ENCODE data around the gene OTUD5. TPM values are rescaled to one million over a fixed set of nuclear protein-coding genes. Genes with fewer than 3 reads are reported as not detected.

The OTUD5 gene
- total RNA-seq, 1 experiment from 2014 or later: 41.4 TPM

- no peak overlapping the region for H3K27ac ChIP-seq (ENCODE audit: low read length)
- intact Hi-C loops (cut with micrococcal nuclease): loop anchor here (5.0 kb wide), 1 partner anchor 111 kb away; the partner anchor contains the start of gene HDAC6
- H3K79me2 ChIP-seq (ENCODE audit: low read length): peaks cover 56% of the 10 kb centered on the region
These were observed 43.6 kb downstream of the OTUD5 start for GRCh38 chrX:48913605-48914366.

GRCh38 chrX:48911412-48912182 lies 45.8 kb downstream of the OTUD5 start, which contains the start of gene SLC35A2:
Gene SLC35A2 (minus strand): TSS chrX:48911646. CDS start chrX:48911636, 10 bp downstream.
- Histone ChIP-seq H3K27me3 (ENCODE audit: low read length) (no peaks in the 10 kb centered on the region), H3K4me1 (ENCODE audit: insufficient read depth, low read length) (peaks cover 16% of the 10 kb centered on the region), H3K79me2 (ENCODE audit: low read length) (peaks cover 46% of the 10 kb centered on the region), H3K27ac (ENCODE audit: low read length) (peak within 1 kb of the TSS; percentile 91), H4K20me1 (ENCODE audit: low read length) (no peaks in the 10 kb centered on the region), H3K4me3 (ENCODE audit: low read length) (peak within 1 kb of the TSS; percentile 85), H3K36me3 (ENCODE audit: low read depth, low read length) (peaks cover 11% of the 10 kb centered on the region; the same call in 1 of the 2 replicates), H3K4me2 (ENCODE audit: low read length) (peak within 1 kb of the TSS; percentile 95), H3K9me2 (replicated peaks; ENCODE audit: low read length) (no peaks in the 10 kb centered on the region), H3K9ac (ENCODE audit: low read length) (peak within 1 kb of the TSS; percentile 94), H2AFZ (ENCODE audit: low read length) (peak within 1 kb of the TSS; percentile 93), H3F3A (ENCODE audit: low read length, unreplicated experiment) (no peaks in the 10 kb centered on the region), H3K9me3 (ENCODE audit: low read length) (no peaks in the 10 kb centered on the region)
- no TSS peak for BruUV-seq (replicated peaks)
- ATAC-seq (peak; percentile 93), DNase-seq (peak; percentile 84)
- ChIA-PET CTCF (no interaction called here), POLR2A (ENCODE audit: unreplicated experiment) (interaction anchor here (0.7 to 1.2 kb wide), 3 partner anchors 14 to 235 kb away, joined by 3 to 8 read pairs (median 5); partner anchors contain the start of genes PQBP1 and TIMM17B)
- intact Hi-C loops (cut with micrococcal nuclease): loop anchor here (2.0 to 5.0 kb wide), 2 partner anchors 15 to 109 kb away; partner anchors contain the start of genes HDAC6, PQBP1 and TIMM17B
- TF ChIP-seq EZH2 (IDR thresholded peaks at IDR 0.05; ENCODE audit: low read length, unreplicated experiment): no peak
- no peak for TF ChIP-seq CTCF (conservative IDR thresholded peaks at IDR 0.05; ENCODE audit: low read depth, low read length)
- TF ChIP-seq EZH2phosphoT487 (IDR thresholded peaks at IDR 0.05; ENCODE audit: borderline replicate concordance, low read length): no peak

More at GRCh38 chrX:48913605-48914366, 43.6 kb downstream of the OTUD5 start:
- Histone ChIP-seq H3K4me2 (ENCODE audit: low read length) (no peak overlapping the region), H3K9me2 (replicated peaks; ENCODE audit: low read length) (no peaks in the 10 kb centered on the region), H3K27me3 (ENCODE audit: low read length) (no peaks in the 10 kb centered on the region), H3K36me3 (ENCODE audit: low read depth, low read length) (peaks cover 11% of the 10 kb centered on the region; the same call in 1 of the 2 replicates), H3K9me3 (ENCODE audit: low read length) (no peaks in the 10 kb centered on the region), H4K20me1 (ENCODE audit: low read length) (no peaks in the 10 kb centered on the region), H2AFZ (ENCODE audit: low read length) (no peak overlapping the region), H3K4me3 (ENCODE audit: low read length) (no peak overlapping the region), H3K4me1 (ENCODE audit: insufficient read depth, low read length) (peaks cover 19% of the 10 kb centered on the region), H3F3A (ENCODE audit: low read length, unreplicated experiment) (no peaks in the 10 kb centered on the region), H3K9ac (ENCODE audit: low read length) (no peak overlapping the region)
- TF ChIP-seq CTCF (conservative IDR thresholded peaks at IDR 0.05; ENCODE audit: low read depth, low read length) (no peak), EZH2phosphoT487 (IDR thresholded peaks at IDR 0.05; ENCODE audit: borderline replicate concordance, low read length) (no peak), EZH2 (IDR thresholded peaks at IDR 0.05; ENCODE audit: low read length, unreplicated experiment) (no peak)
- BruUV-seq (replicated peaks): no TSS peak
- ChIA-PET POLR2A (ENCODE audit: unreplicated experiment) (no interaction called here), CTCF (no interaction called here)
- DNase-seq: no peak
- ATAC-seq: no peak

All from PC-3 (cell line).